Measurements from ENCODE around the gene OTOG. TPM values are rescaled to one million over a fixed set of nuclear protein-coding genes. Genes with fewer than 3 reads are reported as not detected.

OTOG gene
- total RNA-seq, 4 donors from 2014 or later = not detected

DNA sequence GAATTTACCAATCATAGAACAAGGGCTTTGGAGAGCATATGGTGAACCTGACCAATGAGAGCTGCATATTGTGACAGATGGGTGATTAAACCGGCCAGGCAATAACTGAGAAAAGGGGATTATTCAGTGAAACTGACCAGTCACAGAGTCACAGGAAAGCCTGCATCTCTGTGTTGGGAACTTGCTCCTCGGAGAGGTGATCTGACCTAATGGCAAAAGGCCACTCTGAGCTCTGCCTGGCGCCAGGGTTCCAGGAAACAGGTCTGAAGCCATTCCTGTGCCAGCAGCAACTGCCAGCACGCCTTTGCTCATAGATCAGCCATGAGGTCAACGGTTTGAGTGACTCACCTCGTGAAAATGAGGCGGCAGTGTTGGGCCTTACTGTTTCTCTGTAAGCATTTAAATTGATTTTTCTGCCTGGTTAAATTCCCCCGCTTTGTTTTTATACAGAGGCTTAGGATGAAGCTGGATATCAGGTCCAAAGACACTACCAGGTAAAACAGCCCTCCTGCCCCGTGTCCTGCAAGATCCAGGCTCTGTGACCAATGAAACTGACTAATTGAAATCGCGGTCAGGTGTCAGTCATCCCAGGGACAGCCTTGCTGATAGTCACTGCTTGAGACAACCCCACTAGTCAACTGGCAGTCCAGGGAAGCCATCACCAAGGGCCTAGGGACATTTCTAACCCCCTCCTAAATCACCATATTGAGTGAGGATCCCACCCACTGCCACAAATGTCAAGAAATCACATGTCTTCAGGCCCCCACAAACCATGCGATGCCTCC, 136.5 kb downstream of the OTOG start:
- intact Hi-C loops (cut with DNase I; ENCODE audit: low total_unique reads) = loop anchor here (10.0 kb wide), 1 partner anchor 459 kb away; no protein-coding TSS in a partner anchor
- WGBS, 2 donors = 68 to 73% methylated on average over 12 of the region's 12 CpGs
- no peak overlapping the region for H3K4me3 ChIP-seq (ENCODE audit: low read depth, poor library complexity, severe bottlenecking)
- no peak for TF ChIP-seq POLR2A (IDR thresholded peaks at IDR 0.05)
- TF ChIP-seq, protein P1, sequence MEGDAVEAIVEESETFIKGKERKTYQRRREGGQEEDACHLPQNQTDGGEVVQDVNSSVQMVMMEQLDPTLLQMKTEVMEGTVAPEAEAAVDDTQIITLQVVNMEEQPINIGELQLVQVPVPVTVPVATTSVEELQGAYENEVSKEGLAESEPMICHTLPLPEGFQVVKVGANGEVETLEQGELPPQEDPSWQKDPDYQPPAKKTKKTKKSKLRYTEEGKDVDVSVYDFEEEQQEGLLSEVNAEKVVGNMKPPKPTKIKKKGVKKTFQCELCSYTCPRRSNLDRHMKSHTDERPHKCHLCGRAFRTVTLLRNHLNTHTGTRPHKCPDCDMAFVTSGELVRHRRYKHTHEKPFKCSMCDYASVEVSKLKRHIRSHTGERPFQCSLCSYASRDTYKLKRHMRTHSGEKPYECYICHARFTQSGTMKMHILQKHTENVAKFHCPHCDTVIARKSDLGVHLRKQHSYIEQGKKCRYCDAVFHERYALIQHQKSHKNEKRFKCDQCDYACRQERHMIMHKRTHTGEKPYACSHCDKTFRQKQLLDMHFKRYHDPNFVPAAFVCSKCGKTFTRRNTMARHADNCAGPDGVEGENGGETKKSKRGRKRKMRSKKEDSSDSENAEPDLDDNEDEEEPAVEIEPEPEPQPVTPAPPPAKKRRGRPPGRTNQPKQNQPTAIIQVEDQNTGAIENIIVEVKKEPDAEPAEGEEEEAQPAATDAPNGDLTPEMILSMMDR (IDR thresholded peaks at IDR 0.05) = no peak
- DNase-seq (ENCODE audit: low spot score in 2 of 2) = no peak

DNA sequence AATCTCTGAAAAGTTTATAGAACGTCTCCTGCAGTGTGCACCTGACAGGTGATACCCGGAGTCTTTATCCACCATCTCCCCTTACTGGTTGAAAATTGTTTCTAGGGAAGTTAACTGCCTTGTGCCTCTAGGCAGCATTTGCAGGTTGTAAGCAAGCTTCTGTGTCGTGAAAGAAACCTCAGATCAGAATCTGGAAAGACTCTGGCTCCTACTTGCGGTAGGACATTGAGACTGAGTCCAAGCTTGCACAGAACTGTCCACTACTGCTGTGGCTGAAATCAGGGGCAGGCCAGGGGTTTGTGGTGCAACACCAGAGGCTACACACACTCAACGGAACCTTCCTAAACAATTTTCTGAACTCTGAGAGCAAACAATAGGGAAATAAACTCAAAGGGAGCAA, 137.5 kb downstream of the OTOG start:
- TF ChIP-seq, protein P1 (IDR thresholded peaks at IDR 0.05) = no peak
- no peak for TF ChIP-seq POLR2A (IDR thresholded peaks at IDR 0.05)
- WGBS, 2 donors = 73 to 81% methylated on average over 5 of the region's 5 CpGs
- intact Hi-C loops (cut with DNase I; ENCODE audit: low total_unique reads) = loop anchor here (10.0 kb wide), 1 partner anchor 460 kb away; no protein-coding TSS in a partner anchor
- DNase-seq (ENCODE audit: low spot score in 2 of 2) = no peak
- no peak overlapping the region for H3K4me3 ChIP-seq (ENCODE audit: low read depth, poor library complexity, severe bottlenecking)

DNA sequence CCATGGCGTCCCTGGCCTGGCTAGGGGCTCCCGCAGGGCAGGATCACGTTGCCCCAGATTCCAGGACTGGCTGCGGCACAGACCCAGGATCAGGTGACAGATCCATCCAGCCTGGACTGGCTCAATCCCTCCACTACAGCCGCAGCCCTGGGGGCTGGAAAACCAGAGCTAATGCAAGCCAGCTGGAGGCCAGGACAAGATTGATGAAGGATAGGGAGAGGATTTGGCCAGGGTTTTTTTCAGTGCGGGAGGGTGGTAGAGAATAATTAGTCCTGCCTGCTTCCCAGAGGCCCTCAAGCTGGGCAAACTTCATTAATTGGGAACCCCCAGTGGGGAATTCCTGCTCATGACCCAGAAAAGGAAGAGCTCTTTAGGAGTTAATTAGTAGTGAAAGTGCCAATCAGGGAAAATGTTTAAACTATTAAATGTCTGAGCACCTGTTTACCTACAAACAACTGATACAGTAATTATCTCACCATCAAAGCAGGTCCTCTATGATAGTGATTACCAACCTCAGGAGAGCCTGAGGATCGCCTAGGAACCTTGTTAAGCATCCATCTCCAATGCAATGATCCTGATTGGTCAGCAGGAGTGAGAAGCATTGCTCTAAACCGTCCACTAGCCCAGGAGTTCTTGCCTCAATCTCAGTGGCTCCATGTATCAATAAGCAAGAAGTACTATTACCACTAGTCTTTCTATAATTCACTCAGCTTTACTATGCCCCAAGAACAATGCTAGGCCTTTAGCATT, 139.3 kb downstream of the OTOG start:
- DNase-seq (ENCODE audit: low spot score in 2 of 2) = no peak
- H3K4me3 ChIP-seq (ENCODE audit: low read depth, poor library complexity, severe bottlenecking) = no peak overlapping the region
- no peak for TF ChIP-seq POLR2A (IDR thresholded peaks at IDR 0.05)
- TF ChIP-seq, protein P1 (IDR thresholded peaks at IDR 0.05) = no peak
- intact Hi-C loops (cut with DNase I; ENCODE audit: low total_unique reads) = loop anchor here (10.0 kb wide), 1 partner anchor 462 kb away; no protein-coding TSS in a partner anchor
- 36 to 45% methylated on average over 7 of the region's 8 CpGs for WGBS, 2 donors

DNA sequence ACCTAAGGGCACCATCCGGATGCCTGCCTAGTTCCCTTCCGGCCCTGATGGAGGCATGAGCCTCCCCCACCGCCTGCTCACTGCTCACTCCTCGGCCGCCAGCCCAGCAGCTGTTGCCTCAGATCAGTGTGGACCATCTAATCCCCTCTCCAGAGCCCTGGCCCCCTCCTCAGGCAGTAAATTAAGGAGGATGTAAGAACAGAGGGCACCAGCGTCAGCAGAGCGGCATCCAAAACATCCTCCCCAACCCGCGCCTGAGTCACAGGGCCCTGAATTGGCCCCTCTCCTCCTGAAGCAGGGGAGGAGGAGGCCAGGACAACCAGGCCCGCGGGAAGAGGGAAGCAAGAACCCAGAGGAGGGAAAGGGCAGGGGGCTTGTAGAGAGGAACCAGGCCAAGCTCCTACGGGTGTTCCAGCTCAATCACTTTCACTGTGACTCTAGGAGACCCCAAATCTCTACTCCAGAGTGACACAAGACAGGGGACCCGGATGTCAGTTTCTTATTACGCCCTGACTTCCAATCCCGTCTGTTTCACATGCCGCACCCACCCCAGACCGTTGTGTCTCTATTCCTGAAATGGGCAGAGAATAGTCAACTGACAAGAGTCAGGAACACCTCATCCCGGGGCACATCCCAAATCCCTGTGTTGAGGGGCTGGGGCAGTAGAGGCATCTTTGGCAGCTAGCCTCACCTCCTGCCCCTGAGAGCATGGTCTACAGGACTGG, 141.0 kb downstream of the OTOG start:
- H3K4me3 ChIP-seq (ENCODE audit: low read depth, poor library complexity, severe bottlenecking) = no peak overlapping the region
- DNase-seq (ENCODE audit: low spot score in 2 of 2) = no peak
- TF ChIP-seq, protein P1 (IDR thresholded peaks at IDR 0.05) = no peak
- TF ChIP-seq POLR2A (IDR thresholded peaks at IDR 0.05) = no peak
- WGBS, 2 donors = 84 to 85% methylated on average over 18 of the region's 18 CpGs
- intact Hi-C loops (cut with DNase I; ENCODE audit: low total_unique reads) = loop anchor here (10.0 kb wide), 1 partner anchor 463 kb away; no protein-coding TSS in a partner anchor

DNA sequence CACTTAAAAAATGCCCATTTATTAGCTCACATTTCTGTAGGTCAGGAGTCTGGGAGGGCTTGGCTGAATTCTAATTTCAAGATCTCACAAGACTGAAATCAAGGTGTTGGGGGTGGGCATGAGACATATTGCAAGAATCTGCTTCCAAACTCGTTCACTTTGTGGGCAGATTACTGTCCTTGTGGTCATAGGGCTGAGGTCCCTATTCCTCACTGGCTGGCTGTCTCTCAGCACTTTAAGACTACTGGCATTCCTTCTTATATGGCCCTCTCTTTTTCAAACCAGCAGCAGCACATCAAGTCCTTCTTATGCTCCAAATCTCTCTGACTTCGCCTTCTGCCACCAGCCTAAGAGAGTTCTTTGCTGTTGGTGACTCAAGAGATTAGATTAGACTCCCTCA, 144.5 kb downstream of the OTOG start:
- intact Hi-C loops (cut with DNase I; ENCODE audit: low total_unique reads) = no loop called here
- DNase-seq (ENCODE audit: low spot score in 2 of 2) = no peak
- no peak overlapping the region for H3K4me3 ChIP-seq (ENCODE audit: low read depth, poor library complexity, severe bottlenecking)
- TF ChIP-seq POLR2A (IDR thresholded peaks at IDR 0.05) = no peak
- TF ChIP-seq, protein P1 (IDR thresholded peaks at IDR 0.05) = no peak
- WGBS, 2 donors = 70 to 74% methylated on average over 2 of the region's 2 CpGs

Data from lower leg skin (tissue), 4 donors.